SU-DHL-6 (cell line): Measurements from ENCODE around the gene ANAPC2.

Experiments used
- H2AFZ ChIP-seq: fragments of 200-600 bp; sonication (generic); 2 replicates; pipeline ENCODE4 v1.6.1; 2014; ENCODE audit warnings: low read depth, mild to moderate bottlenecking, moderate library complexity, mixed read lengths, antibody characterized with exemption, low read length; ENCODE audit not compliant: severe bottlenecking
- H3F3A ChIP-seq: fragments of 200-600 bp; shearing (Covaris generic); 2 replicates; pipeline ENCODE4 v1.6.0; 2016; ENCODE audit warnings: antibody characterized with exemption, mild to moderate bottlenecking; ENCODE audit not compliant: insufficient read depth
- H3K27ac ChIP-seq: fragments of 200-600 bp; sonication (generic); 2 replicates; pipeline ENCODE4 v1.5.1; 2016; ENCODE audit warnings: low read depth, mild to moderate bottlenecking, low read length, moderate library complexity, mixed read lengths
- H3K27me3 ChIP-seq: fragments of 200-600 bp; sonication (generic), shearing (Covaris generic); 2 replicates; pipeline ENCODE4 v1.6.0; 2014; ENCODE audit warnings: mild to moderate bottlenecking, low read length
- H3K36me3 ChIP-seq: fragments of 200-600 bp; sonication (generic); 2 replicates; pipeline ENCODE4 v1.6.1; 2014; ENCODE audit warnings: mild to moderate bottlenecking, low read length, mixed read lengths
- H3K4me2 ChIP-seq: fragments of 300-600, 200-600 bp; shearing (Covaris generic), sonication (generic); 2 replicates; pipeline ENCODE4 v1.6.0; 2014; ENCODE audit warnings: low read length, low read depth, mild to moderate bottlenecking; ENCODE audit not compliant: poor library complexity, severe bottlenecking
- H3K4me3 ChIP-seq: fragments of 200-600 bp; sonication (generic); 2 replicates; pipeline ENCODE4 v1.5.1; 2014; ENCODE audit warnings: antibody characterized with exemption, low read length, mild to moderate bottlenecking, mixed read lengths; ENCODE audit not compliant: insufficient read depth, poor library complexity, severe bottlenecking
- H3K79me2 ChIP-seq: fragments of 200-600 bp; sonication (generic); 2 replicates; pipeline ENCODE4 v1.6.1; 2014; ENCODE audit warnings: mild to moderate bottlenecking, low read length, moderate library complexity; ENCODE audit not compliant: insufficient read depth
- H3K9ac ChIP-seq: fragments of 200-600 bp; sonication (generic); 2 replicates; pipeline ENCODE4 v1.7.0; 2014; ENCODE audit warnings: mild to moderate bottlenecking, low read length
- H3K9me2 ChIP-seq: fragments of 200-600 bp; sonication (generic); replicated peaks from 2 replicates; pipeline ENCODE4 v1.6.1; 2014; ENCODE audit warnings: low read length; ENCODE audit not compliant: insufficient read depth
- H3K9me3 ChIP-seq: fragments of 200-600 bp; sonication (generic); 2 replicates; pipeline ENCODE4 v1.6.1; 2014; ENCODE audit warnings: low read length, mixed read lengths; ENCODE audit not compliant: insufficient read depth
- H4K20me1 ChIP-seq: fragments of 200-600 bp; sonication (generic); 2 replicates; pipeline ENCODE4 v1.6.1; 2014; ENCODE audit warnings: low read depth, mild to moderate bottlenecking, antibody characterized with exemption, low read length, moderate library complexity, mixed read lengths
- EZH2phosphoT487 ChIP-seq: fragments of 200-600 bp; sonication (generic), shearing (Covaris generic); conservative IDR thresholded peaks from 2 replicates; pipeline ENCODE4 v1.6.1; 2018; ENCODE audit warnings: mild to moderate bottlenecking, antibody characterized with exemption, low read length, moderate library complexity, mixed read lengths
- TF ChIP-seq, protein P1 (sequence below): fragments of 200-600 bp; sonication (generic); IDR thresholded peaks from one replicate; pipeline ENCODE4 v1.5.1; 2017; ENCODE audit warnings: antibody characterized with exemption, mild to moderate bottlenecking, low read length, moderate library complexity; ENCODE audit not compliant: insufficient read depth, poor library complexity, severe bottlenecking

ANAPC2 gene

DNA sequence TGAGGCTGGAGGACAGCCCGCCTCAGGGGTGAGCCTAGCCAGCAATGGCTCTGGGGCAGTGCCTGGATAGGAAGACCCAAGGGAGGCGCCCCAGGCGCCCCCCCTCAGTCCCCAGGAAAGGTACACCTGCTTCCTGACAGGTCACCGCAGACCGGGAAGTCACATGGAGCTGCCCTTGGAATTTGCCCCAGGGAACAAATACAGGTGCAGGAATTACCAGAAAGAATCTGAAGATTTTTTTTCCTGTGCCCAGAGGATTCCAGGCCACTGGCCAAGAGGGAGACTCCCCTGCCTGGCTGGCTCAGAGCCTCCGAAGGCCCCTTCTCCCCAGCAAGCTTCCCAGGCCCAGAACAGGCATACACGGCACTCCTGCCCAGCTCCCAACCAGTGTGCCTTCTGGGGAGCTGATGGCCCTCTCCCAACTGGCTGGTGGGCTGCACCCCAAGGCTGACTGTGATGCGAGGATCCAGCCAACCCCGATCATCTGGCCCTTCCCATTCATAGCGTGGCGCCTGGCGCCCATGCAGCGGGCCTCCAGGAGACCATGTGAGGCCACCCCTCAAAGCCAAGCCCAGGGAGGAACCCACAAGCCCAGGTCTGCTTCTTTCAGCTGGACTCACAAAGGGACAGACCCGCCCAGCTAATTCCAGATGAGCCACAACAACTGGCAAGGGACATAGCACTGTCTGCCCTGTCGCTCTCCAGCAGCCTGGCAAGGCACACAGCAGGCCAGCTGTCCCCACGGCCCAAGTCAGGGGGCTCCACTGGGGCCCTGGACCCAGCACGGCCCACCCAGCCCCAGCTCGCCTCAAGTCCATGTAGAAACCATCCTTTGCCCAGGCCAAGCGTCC is 9.9 kb upstream of the ANAPC2 start:
- H3K4me2 ChIP-seq, result peak overlapping the region; percentile 59
- no peak overlapping the region for H3K4me3 ChIP-seq
- no peak for TF ChIP-seq EZH2phosphoT487
- TF ChIP-seq, protein P1, sequence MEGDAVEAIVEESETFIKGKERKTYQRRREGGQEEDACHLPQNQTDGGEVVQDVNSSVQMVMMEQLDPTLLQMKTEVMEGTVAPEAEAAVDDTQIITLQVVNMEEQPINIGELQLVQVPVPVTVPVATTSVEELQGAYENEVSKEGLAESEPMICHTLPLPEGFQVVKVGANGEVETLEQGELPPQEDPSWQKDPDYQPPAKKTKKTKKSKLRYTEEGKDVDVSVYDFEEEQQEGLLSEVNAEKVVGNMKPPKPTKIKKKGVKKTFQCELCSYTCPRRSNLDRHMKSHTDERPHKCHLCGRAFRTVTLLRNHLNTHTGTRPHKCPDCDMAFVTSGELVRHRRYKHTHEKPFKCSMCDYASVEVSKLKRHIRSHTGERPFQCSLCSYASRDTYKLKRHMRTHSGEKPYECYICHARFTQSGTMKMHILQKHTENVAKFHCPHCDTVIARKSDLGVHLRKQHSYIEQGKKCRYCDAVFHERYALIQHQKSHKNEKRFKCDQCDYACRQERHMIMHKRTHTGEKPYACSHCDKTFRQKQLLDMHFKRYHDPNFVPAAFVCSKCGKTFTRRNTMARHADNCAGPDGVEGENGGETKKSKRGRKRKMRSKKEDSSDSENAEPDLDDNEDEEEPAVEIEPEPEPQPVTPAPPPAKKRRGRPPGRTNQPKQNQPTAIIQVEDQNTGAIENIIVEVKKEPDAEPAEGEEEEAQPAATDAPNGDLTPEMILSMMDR, result no peak
- no peaks in the 10 kb centered on the region for H3K36me3 ChIP-seq
- no peaks in the 10 kb centered on the region; the same call in 1 of the 2 replicates for H3K79me2 ChIP-seq
- no peak overlapping the region for H3K9ac ChIP-seq
- H2AFZ ChIP-seq, result no peak overlapping the region
- no peaks in the 10 kb centered on the region for H3K9me2 ChIP-seq
- H3K27ac ChIP-seq, result no peak overlapping the region
- H3K9me3 ChIP-seq, result no peaks in the 10 kb centered on the region
- no peaks in the 10 kb centered on the region for H4K20me1 ChIP-seq
- peaks cover 12% of the 10 kb centered on the region for H3F3A ChIP-seq
- no peaks in the 10 kb centered on the region for H3K27me3 ChIP-seq

DNA sequence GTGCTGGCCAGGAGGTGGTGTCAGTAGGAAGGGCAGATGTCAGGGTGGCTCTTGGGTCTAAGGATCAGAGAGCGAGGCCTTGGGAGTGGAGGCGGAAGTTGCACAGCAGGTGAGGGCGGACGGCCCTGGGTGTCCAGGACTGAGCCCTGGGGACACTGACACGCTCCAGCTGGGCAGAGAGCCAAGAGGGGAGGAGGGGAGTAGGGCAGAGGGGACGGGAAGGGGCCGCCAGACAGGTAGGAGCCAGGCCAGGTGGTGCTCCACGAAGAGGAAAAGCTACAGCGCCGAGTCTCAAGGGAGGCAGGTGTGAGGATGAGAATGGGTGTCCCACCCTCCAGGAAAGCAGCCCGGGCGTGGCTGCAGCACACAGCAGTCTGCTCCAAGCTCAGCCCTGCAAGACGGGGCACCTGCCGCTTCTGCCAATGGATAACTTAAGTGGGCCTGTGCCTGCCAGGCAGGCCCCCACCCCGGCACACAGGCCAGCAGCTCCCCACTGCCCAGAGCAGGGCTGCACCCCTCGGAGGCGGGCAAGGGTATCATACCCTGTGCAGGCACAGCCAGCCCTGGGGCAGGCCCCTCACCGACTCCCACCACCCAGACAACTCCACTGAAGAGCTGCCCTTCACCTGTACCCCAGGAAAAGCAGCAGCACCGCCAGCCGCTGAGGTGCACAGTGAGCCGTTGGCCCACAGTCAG is 7.3 kb upstream of the ANAPC2 start:
- H3K4me2 ChIP-seq, result no peak overlapping the region
- H3K36me3 ChIP-seq, result no peaks in the 10 kb centered on the region
- H3F3A ChIP-seq, result no peaks in the 10 kb centered on the region
- H4K20me1 ChIP-seq, result no peaks in the 10 kb centered on the region
- H3K27me3 ChIP-seq, result no peaks in the 10 kb centered on the region
- H3K4me3 ChIP-seq, result no peak overlapping the region
- H3K9me2 ChIP-seq, result no peaks in the 10 kb centered on the region
- H2AFZ ChIP-seq, result no peak overlapping the region
- no peak overlapping the region for H3K9ac ChIP-seq
- no peaks in the 10 kb centered on the region; the same call in 1 of the 2 replicates for H3K79me2 ChIP-seq
- H3K27ac ChIP-seq, result no peak overlapping the region
- H3K9me3 ChIP-seq, result no peaks in the 10 kb centered on the region
- TF ChIP-seq EZH2phosphoT487, result no peak
- TF ChIP-seq, protein P1, result no peak

DNA sequence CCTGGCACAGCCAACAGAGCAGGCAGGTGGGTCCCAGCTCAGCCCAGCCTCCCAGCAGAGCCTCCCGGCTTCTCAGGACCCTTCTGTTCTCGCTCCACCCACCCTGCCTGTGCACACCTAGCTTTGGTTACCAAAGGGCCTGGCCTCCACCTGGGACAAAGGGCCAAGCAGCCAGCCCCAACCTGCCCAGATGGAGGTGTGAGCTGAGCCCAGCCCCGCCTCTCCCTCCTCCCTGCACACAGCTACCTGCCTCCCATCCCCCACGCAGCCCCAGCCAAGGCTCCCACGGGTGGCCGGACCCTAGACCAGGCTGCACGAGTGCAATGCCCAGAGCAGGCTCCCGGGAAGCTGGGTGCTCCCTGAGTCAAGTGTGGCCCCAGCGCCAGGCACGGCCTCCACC is 6.5 kb upstream of the ANAPC2 start:
- H3K9ac ChIP-seq, result no peak overlapping the region
- no peak overlapping the region for H2AFZ ChIP-seq
- no peak overlapping the region for H3K27ac ChIP-seq
- no peaks in the 10 kb centered on the region for H4K20me1 ChIP-seq
- no peaks in the 10 kb centered on the region for H3K27me3 ChIP-seq
- TF ChIP-seq EZH2phosphoT487, result no peak
- TF ChIP-seq, protein P1, result no peak
- no peak overlapping the region for H3K4me2 ChIP-seq
- H3F3A ChIP-seq, result no peaks in the 10 kb centered on the region
- H3K36me3 ChIP-seq, result no peaks in the 10 kb centered on the region
- no peak overlapping the region for H3K4me3 ChIP-seq
- no peaks in the 10 kb centered on the region for H3K9me3 ChIP-seq
- no peaks in the 10 kb centered on the region; the same call in 1 of the 2 replicates for H3K79me2 ChIP-seq
- no peaks in the 10 kb centered on the region for H3K9me2 ChIP-seq
